K562 (cell line): ENCODE results near the gene DENND1A. TPM values are rescaled to one million over a fixed set of nuclear protein-coding genes. Genes with fewer than 3 reads are reported as not detected.

Experiments used
- ATAC-seq: fragments of 200-7000 bp; cut with Tn5 transposase; 3 replicates; pipeline ENCODE4 v1.9.1; 2020; ENCODE audit warnings: moderate library complexity
- BruUV-seq: library from RNA; stranded (reverse); fragments of 400-500 nt; replicated peaks from 2 replicates; lab custom pipeline; 2021; lab: Mats Ljungman, UMichigan
- CTCF ChIA-PET: fragments of 300-600 bp; formaldehyde crosslinking; extraction: SDS; loops from one replicate; lab custom pipeline; 2021; ENCODE audit warnings: low intra/inter-chr PET ratio; lab: Yijun Ruan, JAX
- POLR2A ChIA-PET: fragments of 300-600, 350-650 bp; sonication (Branson Sonifier 250); formaldehyde crosslinking; extraction: SDS; loops from one replicate; lab custom pipeline; 2021; ENCODE audit warnings: antibody characterized with exemption, inconsistent platforms; lab: Yijun Ruan, JAX
- DNase-seq, 4 experiments: peaks; one replicate each; pipeline versions ENCODE4 v3.0.0 to v3.0.0-alpha.2; 2011 to 2018; ENCODE audit warnings: low spot score in 3 of 4, mixed read lengths in 3 of 4; ENCODE audit errors: extremely low read depth in 1 of 4
- FAIRE-seq: peaks from 2 replicates; lab custom pipeline; 2011; peaks lifted over from hg19 to GRCh38; lab: Jason Lieb, UNC
- H2AFZ ChIP-seq: 2 replicates; pipeline ENCODE4 v1.6.0; 2011; ENCODE audit warnings: low read depth, low read length, control low read depth, inconsistent platforms
- H3K27ac ChIP-seq: fragments of 200-600 bp; 3 replicates; pipeline ENCODE4 v1.8.0; 2011; ENCODE audit warnings: low read depth, mild to moderate bottlenecking, control low read depth, inconsistent platforms, low read length, moderate library complexity, mixed read lengths; ENCODE audit errors: extremely low read depth
- H3K27me3 ChIP-seq, 2 experiments: fragments of 300-600 bp in 1 of 2; 2 replicates in 1 of 2; 3 replicates in 1 of 2; pipeline versions ENCODE4 v1.6.0 to v1.8.0; 2011; ENCODE audit warnings: inconsistent platforms in 2 of 2, low read length in 2 of 2, mild to moderate bottlenecking in 1 of 2, mixed read lengths in 1 of 2, moderate library complexity in 1 of 2; ENCODE audit not compliant: control insufficient read depth in 2 of 2, insufficient read depth in 2 of 2
- H3K36me3 ChIP-seq: fragments of 300-600 bp; 3 replicates; pipeline ENCODE4 v1.8.0; 2011; ENCODE audit warnings: mild to moderate bottlenecking, low read length, inconsistent platforms; ENCODE audit not compliant: control insufficient read depth, insufficient read depth
- H3K4me1 ChIP-seq, 2 experiments: fragments of 200-600 bp in 1 of 2; replicated peaks in 1 of 2; 2 replicates in 1 of 2; 3 replicates in 1 of 2; pipeline versions ENCODE4 v1.5.1 to v1.8.0; 2011; ENCODE audit warnings: inconsistent platforms in 2 of 2, low read length in 2 of 2, mild to moderate bottlenecking in 1 of 2, mixed read lengths in 1 of 2, moderate library complexity in 1 of 2; ENCODE audit not compliant: control insufficient read depth in 2 of 2, insufficient read depth in 2 of 2
- H3K4me2 ChIP-seq: 2 replicates; pipeline ENCODE4 v1.6.1; 2011; ENCODE audit warnings: low read length, control low read depth, inconsistent platforms, mixed read lengths; ENCODE audit not compliant: insufficient read depth
- H3K4me3 ChIP-seq: fragments of 200-600 bp; sonication (generic), shearing (Covaris generic); 2 replicates; pipeline ENCODE4 v1.5.1; 2016; ENCODE audit warnings: control low read depth, inconsistent platforms
- H3K79me2 ChIP-seq: fragments of 200-600 bp; 3 replicates; pipeline ENCODE4 v1.8.0; 2011; ENCODE audit warnings: low read length, inconsistent platforms; ENCODE audit not compliant: control insufficient read depth, insufficient read depth
- H3K9ac ChIP-seq, 2 experiments: 2 replicates each; pipeline versions ENCODE4 v1.6.0 to v1.6.1; 2011; ENCODE audit warnings: low read depth in 2 of 2, low read length in 2 of 2, control low read depth in 1 of 2, inconsistent platforms in 1 of 2, mild to moderate bottlenecking in 1 of 2, mixed read lengths in 1 of 2; ENCODE audit not compliant: insufficient read depth in 1 of 2
- H3K9me1 ChIP-seq: one replicate; pipeline ENCODE4 v1.6.0; 2011; ENCODE audit warnings: inconsistent platforms, mild to moderate bottlenecking, low read length, moderate library complexity; ENCODE audit not compliant: control insufficient read depth, insufficient read depth
- H3K9me3 ChIP-seq: replicated peaks from 2 replicates; pipeline ENCODE4 v1.5.1; 2011; ENCODE audit warnings: low read depth, low read length, inconsistent platforms; ENCODE audit not compliant: control insufficient read depth, insufficient read depth
- H4K20me1 ChIP-seq: replicated peaks from 2 replicates; pipeline ENCODE4 v1.6.1; 2011; ENCODE audit warnings: low read length, inconsistent platforms, mixed read lengths; ENCODE audit not compliant: control insufficient read depth, insufficient read depth
- ETV1 ChIP-seq: fragments of 450-650 bp; conservative IDR thresholded peaks from 2 replicates; pipeline ENCODE4 v1.6.1; 2016; ENCODE audit warnings: missing genetic modification characterization, control low read depth, low read depth, missing compliant biosample characterization
- ZNF146 ChIP-seq: IDR thresholded peaks from one replicate; pipeline ENCODE4 v1.6.1; 2018; ENCODE audit warnings: missing compliant biosample characterization; ENCODE audit not compliant: unreplicated experiment
- WGBS: fragments of 100-300 bp; shearing (Covaris generic); methylation state at CpG from one replicate; pipeline ENCODE4 v1.1.6; 2016; ENCODE audit warnings: low coverage, mixed read lengths; ENCODE audit not compliant: insufficient coverage; ENCODE audit errors: missing lambda C conversion rate; 5-methylcytosine and 5-hydroxymethylcytosine counted together
- in situ Hi-C: fragments of 300-500 bp; cut with MboI; formaldehyde crosslinking; loops from 4 replicates; pipeline ENCODE4 v1.15.0; 2018; ENCODE audit warnings: inconsistent platforms, mixed read lengths
- intact Hi-C: fragments of 100-400 bp; cut with micrococcal nuclease; formaldehyde crosslinking; loops from 2 replicates; pipeline ENCODE4 v1.14.2; 2022
- polyA plus RNA-seq, 8 experiments: library from polyadenylated mRNA; depleted of rRNA in 4 of 8; stranded (reverse) in 5 of 8; unstranded in 3 of 8; fragments of >200 nt; fragmentation: Nextera tagmentation in 2 of 8; fragmentation: Illumina TruSeq in 1 of 8; extraction: Ambion mirVana in 2 of 8; extraction: Trizol in 1 of 8; gene quantifications; 2 replicates each; pipeline versions ENCODE4 v1.2.1 to v1.2.3, GENCODE V29; 2011 to 2014; ENCODE audit warnings: inconsistent platforms in 1 of 8, missing spikeins in 1 of 8
- total RNA-seq, 7 experiments: library from RNA; depleted of rRNA in 6 of 7; stranded (reverse); fragments of >200 nt in 6 of 7; fragmentation: Illumina TruSeq in 2 of 7; extraction: Trizol in 2 of 7; gene quantifications; 2 replicates each; pipeline versions ENCODE4 v1.2.1 to v1.2.3, GENCODE V29; 2011 to 2021; ENCODE audit warnings: low replicate concordance in 1 of 7
- TF ChIP-seq, protein P1 (sequence below): fragments of 450-650 bp; formaldehyde crosslinking; IDR thresholded peaks from 2 replicates; pipeline ENCODE4 v1.4.0; 2020; ENCODE audit warnings: mild to moderate bottlenecking, moderate library complexity

The DENND1A gene
- total and polyA plus RNA-seq, 9 of the 15 experiments (the other 6 are each of a cell fraction or from before 2014, with no cell fraction given): 7.6 to 29.5 (median 15.7) TPM

DNA sequence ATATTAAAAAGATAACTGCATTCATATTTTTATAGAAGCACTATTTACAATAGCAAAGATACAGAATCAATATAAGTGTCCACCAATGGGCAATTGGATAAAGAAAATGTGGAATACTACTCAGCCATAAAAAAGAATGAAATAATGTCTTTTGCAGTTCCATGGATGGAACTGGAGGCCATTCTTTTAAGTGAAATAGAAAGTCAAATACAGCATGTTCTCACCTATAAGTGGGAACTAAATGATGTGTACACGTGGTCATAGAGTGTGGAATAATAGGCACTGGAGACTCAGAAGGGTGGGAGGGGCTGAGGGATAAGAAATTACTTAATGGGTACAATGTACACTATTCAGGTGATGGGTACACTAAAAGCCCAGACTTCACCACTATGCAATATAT, 53.2 kb downstream of the DENND1A start:
- H3K9me1 ChIP-seq: no peaks in the 10 kb centered on the region
- H3K9ac ChIP-seq: no peak overlapping the region
- POLR2A ChIA-PET: no interaction called here
- no peak overlapping the region for H3K27ac ChIP-seq
- FAIRE-seq (no peak), DNase-seq (no peak), ATAC-seq (no peak)
- H2AFZ ChIP-seq: no peak overlapping the region
- 38% methylated on average over 1 of the region's 1 CpG for WGBS
- no peaks in the 10 kb centered on the region for H4K20me1 ChIP-seq
- no peak overlapping the region for H3K4me2 ChIP-seq
- in situ Hi-C loops (no loop called here), intact Hi-C loops (no loop called here)
- H3K27me3 ChIP-seq: no peaks in the 10 kb centered on the region
- H3K4me3 ChIP-seq: no peak overlapping the region
- peaks cover 17% of the 10 kb centered on the region; the same call in 2 of the 3 replicates for H3K36me3 ChIP-seq
- H3K4me1 ChIP-seq: no peaks in the 10 kb centered on the region
- BruUV-seq: no TSS peak
- no peaks in the 10 kb centered on the region for H3K9me3 ChIP-seq
- CTCF ChIA-PET: no interaction called here
- H3K79me2 ChIP-seq: no peaks in the 10 kb centered on the region
- TF ChIP-seq, protein P1, sequence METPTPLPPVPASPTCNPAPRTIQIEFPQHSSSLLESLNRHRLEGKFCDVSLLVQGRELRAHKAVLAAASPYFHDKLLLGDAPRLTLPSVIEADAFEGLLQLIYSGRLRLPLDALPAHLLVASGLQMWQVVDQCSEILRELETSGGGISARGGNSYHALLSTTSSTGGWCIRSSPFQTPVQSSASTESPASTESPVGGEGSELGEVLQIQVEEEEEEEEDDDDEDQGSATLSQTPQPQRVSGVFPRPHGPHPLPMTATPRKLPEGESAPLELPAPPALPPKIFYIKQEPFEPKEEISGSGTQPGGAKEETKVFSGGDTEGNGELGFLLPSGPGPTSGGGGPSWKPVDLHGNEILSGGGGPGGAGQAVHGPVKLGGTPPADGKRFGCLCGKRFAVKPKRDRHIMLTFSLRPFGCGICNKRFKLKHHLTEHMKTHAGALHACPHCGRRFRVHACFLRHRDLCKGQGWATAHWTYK (CRISPR knock-in tag): no peak
- peak; percentile 40 for TF ChIP-seq ZNF146 (CRISPR knock-in tag)

DNA sequence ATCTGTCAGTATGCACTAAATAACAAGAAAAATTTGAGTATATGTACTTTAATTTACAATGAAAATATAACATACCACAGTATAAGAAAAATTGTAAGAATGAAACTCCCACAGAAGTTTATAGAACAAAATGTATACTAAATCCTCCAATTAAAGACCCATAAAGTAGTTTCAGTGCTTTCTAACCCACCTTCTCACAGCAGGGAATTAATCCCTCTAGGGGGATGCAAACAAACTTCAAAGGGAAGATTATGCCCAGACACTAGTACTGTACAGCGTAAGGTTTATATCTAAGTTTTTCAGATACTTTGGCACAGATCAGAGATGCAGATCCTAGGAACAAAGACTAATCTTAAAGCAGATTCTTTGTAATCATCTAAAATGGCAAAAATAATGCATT, 57.2 kb downstream of the DENND1A start:
- Histone ChIP-seq H3K9me1 (no peaks in the 10 kb centered on the region), H3K36me3 (peaks cover 14% of the 10 kb centered on the region; the same call in 2 of the 3 replicates)
- no peak for TF ChIP-seq ETV1
- TF ChIP-seq, all 486 proteins: peak for 0
- 79% methylated on average over 1 of the region's 1 CpG for WGBS
- no peaks in the 10 kb centered on the region for H4K20me1 ChIP-seq
- H3K4me1 ChIP-seq: no peaks in the 10 kb centered on the region
- no peak overlapping the region for H2AFZ ChIP-seq
- no TSS peak for BruUV-seq
- no peaks in the 10 kb centered on the region for H3K9me3 ChIP-seq
- FAIRE-seq: no peak
- H3K4me2 ChIP-seq: no peak overlapping the region
- no peaks in the 10 kb centered on the region for H3K79me2 ChIP-seq
- in situ Hi-C loops: no loop called here
- DNase-seq: no peak
- no peak overlapping the region for H3K9ac ChIP-seq
- intact Hi-C loops: no loop called here
- POLR2A ChIA-PET: interaction anchor here (0.7 kb wide), 1 partner anchor 75 kb away, joined by 3 read pairs; no protein-coding TSS in a partner anchor
- H3K27ac ChIP-seq: no peak overlapping the region
- CTCF ChIA-PET: no interaction called here
- H3K4me3 ChIP-seq: no peak overlapping the region
- no peak for ATAC-seq
- H3K27me3 ChIP-seq: no peaks in the 10 kb centered on the region
